Measurements from ENCODE around the gene COL10A1. TPM values are rescaled to one million over a fixed set of nuclear protein-coding genes. Genes with fewer than 3 reads are reported as not detected.

The COL10A1 gene
- total RNA-seq, 1 donor from 2014 or later, result not detected

DNA sequence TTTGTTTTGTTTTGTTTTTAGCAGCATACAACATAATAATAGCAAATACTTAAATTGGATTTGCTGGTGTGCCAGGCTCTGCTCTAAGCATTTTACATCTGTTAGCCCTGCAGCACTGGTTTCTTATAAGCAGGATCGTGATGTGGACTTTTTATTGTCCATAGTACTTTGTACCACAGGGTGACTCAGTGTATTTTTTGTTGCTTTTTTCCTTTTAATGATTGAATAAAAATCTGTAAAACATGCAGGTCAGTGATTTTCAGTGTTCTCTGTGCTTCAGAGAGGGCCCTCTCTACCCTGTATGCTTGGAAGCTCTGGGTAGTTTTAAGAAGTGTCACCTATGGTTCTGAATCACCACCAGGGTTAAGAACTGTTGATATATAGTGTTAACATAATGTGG lies 21.3 kb downstream of the COL10A1 start:
- Mint-ChIP-seq H3K4me3 (ENCODE audit: unreplicated experiment) (no peak overlapping the region), H3K27ac (ENCODE audit: unreplicated experiment) (no peak overlapping the region), H3K4me1 (ENCODE audit: low read depth, unreplicated experiment) (peaks cover 9% of the 10 kb centered on the region), H3K36me3 (ENCODE audit: unreplicated experiment) (no peaks in the 10 kb centered on the region), H3K9me3 (ENCODE audit: unreplicated experiment) (peaks cover 2% of the 10 kb centered on the region), H3K27me3 (ENCODE audit: unreplicated experiment) (peaks cover 3% of the 10 kb centered on the region)
- DNase-seq, result no peak
- TF ChIP-seq, protein P1, sequence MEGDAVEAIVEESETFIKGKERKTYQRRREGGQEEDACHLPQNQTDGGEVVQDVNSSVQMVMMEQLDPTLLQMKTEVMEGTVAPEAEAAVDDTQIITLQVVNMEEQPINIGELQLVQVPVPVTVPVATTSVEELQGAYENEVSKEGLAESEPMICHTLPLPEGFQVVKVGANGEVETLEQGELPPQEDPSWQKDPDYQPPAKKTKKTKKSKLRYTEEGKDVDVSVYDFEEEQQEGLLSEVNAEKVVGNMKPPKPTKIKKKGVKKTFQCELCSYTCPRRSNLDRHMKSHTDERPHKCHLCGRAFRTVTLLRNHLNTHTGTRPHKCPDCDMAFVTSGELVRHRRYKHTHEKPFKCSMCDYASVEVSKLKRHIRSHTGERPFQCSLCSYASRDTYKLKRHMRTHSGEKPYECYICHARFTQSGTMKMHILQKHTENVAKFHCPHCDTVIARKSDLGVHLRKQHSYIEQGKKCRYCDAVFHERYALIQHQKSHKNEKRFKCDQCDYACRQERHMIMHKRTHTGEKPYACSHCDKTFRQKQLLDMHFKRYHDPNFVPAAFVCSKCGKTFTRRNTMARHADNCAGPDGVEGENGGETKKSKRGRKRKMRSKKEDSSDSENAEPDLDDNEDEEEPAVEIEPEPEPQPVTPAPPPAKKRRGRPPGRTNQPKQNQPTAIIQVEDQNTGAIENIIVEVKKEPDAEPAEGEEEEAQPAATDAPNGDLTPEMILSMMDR (IDR thresholded peaks at IDR 0.05; ENCODE audit: partially characterized antibody, unreplicated experiment), result no peak

DNA sequence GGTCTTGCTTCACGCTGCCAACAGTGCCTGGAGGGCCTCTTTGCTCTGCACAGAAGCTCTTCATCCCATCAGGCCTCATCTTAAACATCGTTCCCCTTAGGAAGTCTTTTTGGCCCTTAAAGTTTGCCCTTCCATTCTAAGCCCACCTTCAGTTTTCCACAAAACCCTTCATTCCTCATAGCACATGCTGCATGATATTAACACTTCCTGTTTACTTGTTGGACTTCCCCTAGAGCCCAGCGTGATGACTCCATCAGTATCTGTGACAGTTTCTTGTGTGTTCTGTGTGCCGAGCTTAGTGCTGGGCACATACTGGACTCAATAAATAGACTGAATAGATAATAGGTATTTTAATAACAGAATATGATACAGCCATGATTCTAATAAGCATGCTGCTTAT lies 23.1 kb downstream of the COL10A1 start:
- H3K36me3 Mint-ChIP-seq (ENCODE audit: unreplicated experiment), result no peaks in the 10 kb centered on the region
- no peaks in the 10 kb centered on the region for H3K4me1 Mint-ChIP-seq (ENCODE audit: low read depth, unreplicated experiment)
- TF ChIP-seq, protein P1 (IDR thresholded peaks at IDR 0.05; ENCODE audit: partially characterized antibody, unreplicated experiment), result no peak
- DNase-seq, result no peak
- peaks cover 3% of the 10 kb centered on the region for H3K27me3 Mint-ChIP-seq (ENCODE audit: unreplicated experiment)
- no peak overlapping the region for H3K27ac Mint-ChIP-seq (ENCODE audit: unreplicated experiment)
- H3K9me3 Mint-ChIP-seq (ENCODE audit: unreplicated experiment), result peaks cover 2% of the 10 kb centered on the region
- H3K4me3 Mint-ChIP-seq (ENCODE audit: unreplicated experiment), result no peak overlapping the region

DNA sequence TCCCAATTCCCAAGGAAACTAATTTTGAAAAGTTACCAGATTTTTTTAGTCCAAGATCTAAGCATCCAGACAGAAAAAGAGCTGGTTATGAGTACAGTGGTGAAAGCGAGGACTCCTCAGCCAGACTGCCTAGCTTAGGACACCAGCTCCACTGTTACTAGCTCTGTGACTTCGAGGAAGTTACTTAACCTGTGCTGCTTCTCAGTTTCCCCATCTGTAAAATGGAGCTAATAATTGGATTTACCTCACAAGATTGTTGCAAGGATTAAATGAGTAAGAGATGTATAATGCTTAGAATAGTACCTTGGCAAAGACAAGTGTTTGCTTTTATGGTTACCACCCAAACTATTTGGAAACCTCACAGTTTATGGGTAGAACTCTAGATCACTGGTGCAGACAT lies 24.1 kb downstream of the COL10A1 start:
- TF ChIP-seq, protein P1 (IDR thresholded peaks at IDR 0.05; ENCODE audit: partially characterized antibody, unreplicated experiment), result no peak
- peak overlapping the region; percentile 94 for H3K4me3 Mint-ChIP-seq (ENCODE audit: unreplicated experiment)
- H3K4me1 Mint-ChIP-seq (ENCODE audit: low read depth, unreplicated experiment), result no peaks in the 10 kb centered on the region
- H3K36me3 Mint-ChIP-seq (ENCODE audit: unreplicated experiment), result no peaks in the 10 kb centered on the region
- H3K9me3 Mint-ChIP-seq (ENCODE audit: unreplicated experiment), result peaks cover 2% of the 10 kb centered on the region
- peaks cover 3% of the 10 kb centered on the region for H3K27me3 Mint-ChIP-seq (ENCODE audit: unreplicated experiment)
- no peak for DNase-seq
- H3K27ac Mint-ChIP-seq (ENCODE audit: unreplicated experiment), result peak overlapping the region; percentile 77

DNA sequence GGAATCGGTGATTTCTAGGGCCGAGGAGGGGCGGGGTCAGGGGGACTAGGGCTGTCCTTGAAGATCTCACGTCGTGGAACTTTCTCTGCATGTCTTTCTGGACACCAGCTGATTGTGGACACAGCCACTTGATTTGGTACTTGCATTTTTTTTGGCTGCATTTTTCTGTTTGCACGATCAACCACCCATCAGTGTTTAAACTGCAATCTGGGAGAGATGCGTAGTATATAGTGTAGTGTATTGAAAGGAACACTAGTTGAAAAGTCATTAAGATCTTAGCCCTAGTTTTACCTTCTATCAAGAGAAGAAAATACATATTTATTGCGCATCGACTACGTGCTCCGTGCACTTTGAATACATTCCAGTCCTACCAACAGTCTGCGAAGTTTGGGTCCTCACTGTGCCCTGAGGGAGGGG lies 24.6 kb downstream of the COL10A1 start:
- Mint-ChIP-seq H3K27ac (ENCODE audit: unreplicated experiment) (peak overlapping the region; percentile 77), H3K9me3 (ENCODE audit: unreplicated experiment) (peaks cover 2% of the 10 kb centered on the region), H3K27me3 (ENCODE audit: unreplicated experiment) (peaks cover 3% of the 10 kb centered on the region), H3K36me3 (ENCODE audit: unreplicated experiment) (no peaks in the 10 kb centered on the region), H3K4me3 (ENCODE audit: unreplicated experiment) (peak overlapping the region; percentile 94), H3K4me1 (ENCODE audit: low read depth, unreplicated experiment) (no peaks in the 10 kb centered on the region)
- TF ChIP-seq, protein P1 (IDR thresholded peaks at IDR 0.05; ENCODE audit: partially characterized antibody, unreplicated experiment), result no peak
- DNase-seq, result no peak

DNA sequence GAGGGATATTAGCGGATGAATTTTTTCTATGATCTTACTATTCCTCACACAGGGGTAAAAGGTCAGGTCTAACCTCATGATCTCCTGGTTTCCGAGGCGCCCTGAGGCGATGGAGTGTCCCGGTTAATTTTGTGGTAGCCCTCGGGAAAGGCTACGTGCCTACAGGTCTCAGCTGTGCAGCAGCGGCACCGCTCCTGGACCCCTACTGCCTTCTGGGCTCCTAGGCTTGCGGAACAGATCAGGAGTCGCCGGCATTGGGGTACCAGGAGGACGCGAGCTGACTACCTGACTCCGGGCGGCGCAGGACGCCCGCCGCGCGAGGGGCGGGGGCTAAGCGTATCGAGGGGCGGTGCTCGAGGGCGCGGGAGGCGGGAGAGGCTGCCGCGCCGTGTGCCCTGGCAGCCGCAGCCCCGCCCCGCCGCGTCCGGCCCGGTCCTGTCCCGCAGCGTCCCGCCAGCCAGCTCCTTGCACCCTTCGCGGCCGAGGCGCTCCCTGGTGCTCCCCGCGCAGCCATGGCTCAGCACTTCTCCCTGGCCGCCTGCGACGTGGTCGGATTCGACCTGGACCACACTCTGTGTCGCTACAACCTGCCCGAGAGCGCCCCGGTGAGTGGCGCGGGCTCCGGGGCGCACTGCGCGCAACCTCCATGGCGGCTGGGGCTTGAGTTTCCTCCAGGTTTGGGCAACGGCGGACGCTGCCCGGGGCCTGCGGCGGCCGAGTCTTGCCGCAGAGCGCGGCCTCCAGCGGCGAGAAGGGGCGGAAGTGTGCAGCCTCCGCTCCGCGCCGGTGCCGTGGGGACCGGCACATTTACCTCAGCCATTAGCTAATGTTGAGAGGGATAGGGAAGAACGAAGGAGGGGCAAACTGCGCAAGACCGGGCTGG lies 25.3 kb downstream of the COL10A1 start, which contains the start of gene NT5DC1:
NT5DC1 (plus strand) TSS at position 435 of the 883 bp plus-strand sequence; CDS start at position 513, 78 bp downstream.
- Mint-ChIP-seq H3K36me3 (ENCODE audit: unreplicated experiment) (no peaks in the 10 kb centered on the region), H3K4me3 (ENCODE audit: unreplicated experiment) (peak within 1 kb of the TSS; percentile 94), H3K9me3 (ENCODE audit: unreplicated experiment) (peaks cover 5% of the 10 kb centered on the region), H3K27ac (ENCODE audit: unreplicated experiment) (peak within 1 kb of the TSS; percentile 87), H3K27me3 (ENCODE audit: unreplicated experiment) (peaks cover 3% of the 10 kb centered on the region), H3K4me1 (ENCODE audit: low read depth, unreplicated experiment) (no peaks in the 10 kb centered on the region)
- DNase-seq, result peak; percentile 85
- TF ChIP-seq, protein P1 (IDR thresholded peaks at IDR 0.05; ENCODE audit: partially characterized antibody, unreplicated experiment), result no peak
